Duodenal mucosa (tissue), 2 donors: ENCODE measurements around the gene LIPT2.
"Not testable (repeated sequence)": the region's sequence is repeated elsewhere in the genome, so short reads cannot be mapped to it uniquely, and the experiment has no call there.

Experiments
- H3K27ac ChIP-seq: one replicate; pipeline ENCODE4 v1.7.0; 2013; ENCODE audit warnings: low read depth, low read length
- H3K27me3 ChIP-seq, 2 donors: one replicate each; pipeline ENCODE4 v1.7.0; 2013; ENCODE audit warnings: low read length in 2 of 2, control low read depth in 1 of 2; ENCODE audit not compliant: insufficient read depth in 2 of 2, control insufficient read depth in 1 of 2
- H3K36me3 ChIP-seq, 2 donors: one replicate each; pipeline ENCODE4 v1.7.0; 2013; ENCODE audit warnings: low read length in 2 of 2, control low read depth in 1 of 2; ENCODE audit not compliant: insufficient read depth in 2 of 2, control insufficient read depth in 1 of 2
- H3K4me1 ChIP-seq, 2 donors: one replicate each; pipeline ENCODE4 v1.7.0; 2013; ENCODE audit warnings: low read length in 2 of 2, control low read depth in 1 of 2; ENCODE audit not compliant: insufficient read depth in 2 of 2, control insufficient read depth in 1 of 2
- H3K4me3 ChIP-seq, 2 donors: one replicate each; pipeline ENCODE4 v1.7.0; 2013; ENCODE audit warnings: low read length in 2 of 2, low read depth in 1 of 2
- H3K9ac ChIP-seq, 2 donors: one replicate each; pipeline ENCODE4 v1.7.0; 2013; ENCODE audit warnings: low read length in 2 of 2, low read depth in 1 of 2
- H3K9me3 ChIP-seq, 2 donors: one replicate each; pipeline ENCODE4 v1.7.0; 2013; ENCODE audit warnings: low read length in 2 of 2, control low read depth in 1 of 2; ENCODE audit not compliant: control insufficient read depth in 1 of 2

Gene LIPT2

DNA sequence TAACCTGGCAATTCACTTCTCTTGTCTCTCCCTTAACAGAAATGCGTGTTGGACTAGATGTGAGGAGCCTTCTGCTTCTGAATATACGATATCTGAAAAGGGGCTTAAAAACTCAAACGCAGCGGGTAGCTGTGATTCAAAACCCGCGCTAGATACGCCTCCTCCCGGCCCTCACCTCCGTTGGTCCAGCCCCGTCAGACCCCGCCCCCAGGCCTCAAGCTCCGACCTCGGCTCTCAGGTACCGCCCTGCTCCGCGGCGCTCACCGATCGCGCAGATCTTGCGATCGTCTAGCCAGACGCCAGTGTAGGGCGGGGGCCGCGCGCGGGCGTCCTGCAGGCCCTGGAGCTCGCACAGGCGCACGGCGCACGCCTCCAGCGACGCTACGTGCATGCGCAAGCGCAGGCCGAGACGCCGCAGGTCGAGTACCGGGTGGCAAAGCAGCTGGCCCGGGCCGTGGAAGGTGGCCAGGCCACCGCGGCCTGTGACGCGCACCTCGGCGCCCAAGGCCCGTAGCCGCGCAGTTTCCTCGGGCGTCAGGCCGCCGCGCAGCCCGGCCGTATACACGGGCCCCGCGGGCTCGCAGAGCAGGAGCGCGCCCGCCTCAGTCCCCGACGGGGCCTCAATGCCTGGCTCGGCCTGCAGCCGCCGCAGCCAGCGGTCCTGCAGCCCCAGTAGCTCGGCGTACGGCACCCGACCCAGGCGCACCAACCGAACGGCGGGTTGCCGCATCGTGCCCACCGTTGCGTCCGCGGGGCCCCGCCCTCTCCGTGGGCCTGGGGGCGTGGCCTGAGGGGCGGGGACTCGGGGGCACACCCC, at the start of gene LIPT2:
Gene LIPT2, minus strand, starts transcription at position 751 of the 817 bp plus-strand sequence. Its CDS starts 21 bp downstream, at position 730.
- H3K4me3 ChIP-seq: peak within 1 kb of the TSS; percentile 79 to 86
- peaks cover 0 to 3% of the 10 kb centered on the region in 2 donors for H3K36me3 ChIP-seq
- peaks cover 5 to 13% of the 10 kb centered on the region in 2 donors for H3K4me1 ChIP-seq
- no peaks in the 10 kb centered on the region for H3K9me3 ChIP-seq
- H3K9ac ChIP-seq: peak within 1 kb of the TSS; percentile 67 to 95
- no peaks in the 10 kb centered on the region for H3K27me3 ChIP-seq
- H3K27ac ChIP-seq: peak within 1 kb of the TSS; percentile 97

DNA sequence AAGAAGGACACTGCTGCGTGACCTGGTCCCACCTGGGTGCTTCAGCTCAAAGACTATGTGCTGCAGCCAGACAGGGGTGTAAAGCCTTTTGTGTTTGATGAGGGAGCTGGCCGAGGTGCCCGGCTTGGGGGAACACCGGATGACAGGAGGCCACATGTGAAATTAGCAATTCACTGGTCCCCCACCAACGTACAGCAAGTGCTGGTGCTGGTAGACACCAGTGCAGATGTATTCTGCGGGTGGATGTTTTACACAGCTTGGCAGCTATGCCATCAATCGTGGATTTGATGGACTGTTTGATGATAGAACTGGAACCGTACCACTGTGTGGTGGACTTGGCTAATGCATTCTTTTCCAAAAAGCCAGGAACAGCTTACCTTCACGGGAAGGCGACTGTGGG, 47.9 kb upstream of the LIPT2 start:
- Histone ChIP-seq H3K9me3 (peaks cover 9 to 13% of the 10 kb centered on the region in 2 donors), H3K36me3 (no peaks in the 10 kb centered on the region), H3K4me1 (peaks cover 4 to 6% of the 10 kb centered on the region in 2 donors), H3K27me3 (no peaks in the 10 kb centered on the region), H3K9ac (no peak overlapping the region), H3K27ac (no peak overlapping the region), H3K4me3 (no peak overlapping the region)

- Histone ChIP-seq H3K4me3 (no peak overlapping the region), H3K9me3 (peaks cover 9 to 12% of the 10 kb centered on the region in 2 donors), H3K27me3 (no peaks in the 10 kb centered on the region), H3K4me1 (peaks cover 6 to 8% of the 10 kb centered on the region in 2 donors), H3K9ac (no peak overlapping the region), H3K27ac (no peak overlapping the region), H3K36me3 (no peaks in the 10 kb centered on the region)
These were observed 46.7 kb upstream of the LIPT2 start for GRCh38 chr11:74540270-74540669.

- Histone ChIP-seq H3K9ac (no peak overlapping the region), H3K4me1 (peaks cover 14 to 17% of the 10 kb centered on the region in 2 donors), H3K9me3 (peaks cover under 1 to 2% of the 10 kb centered on the region in 2 donors), H3K27ac (no peak overlapping the region), H3K27me3 (no peaks in the 10 kb centered on the region), H3K4me3 (no peak overlapping the region), H3K36me3 (no peaks in the 10 kb centered on the region)
These were observed 45.2 kb upstream of the LIPT2 start for GRCh38 chr11:74538680-74539079.

- Histone ChIP-seq H3K4me3 (no peak overlapping the region), H3K27ac (no peak overlapping the region), H3K36me3 (no peaks in the 10 kb centered on the region), H3K27me3 (no peaks in the 10 kb centered on the region), H3K4me1 (peaks cover 29 to 31% of the 10 kb centered on the region in 2 donors), H3K9me3 (no peaks in the 10 kb centered on the region), H3K9ac (no peak overlapping the region)
These were observed 42.0 kb upstream of the LIPT2 start for GRCh38 chr11:74535371-74536160.

- not testable (repeated sequence) for H3K4me3 ChIP-seq, H3K9me3 ChIP-seq, H3K36me3 ChIP-seq, H3K9ac ChIP-seq, H3K27me3 ChIP-seq, H3K27ac ChIP-seq
- peaks cover 29 to 31% of the 10 kb centered on the region in 2 donors for H3K4me1 ChIP-seq
These were observed 41.4 kb upstream of the LIPT2 start for GRCh38 chr11:74534946-74535275.

- no peak overlapping the region for H3K27ac ChIP-seq
- H3K4me1 ChIP-seq: peaks cover 29 to 31% of the 10 kb centered on the region in 2 donors
- no peaks in the 10 kb centered on the region for H3K27me3 ChIP-seq
- no peaks in the 10 kb centered on the region for H3K36me3 ChIP-seq
- no peak overlapping the region for H3K9ac ChIP-seq
- H3K4me3 ChIP-seq: no peak overlapping the region
- no peaks in the 10 kb centered on the region for H3K9me3 ChIP-seq
These were observed 40.9 kb upstream of the LIPT2 start for GRCh38 chr11:74534216-74534945.

DNA sequence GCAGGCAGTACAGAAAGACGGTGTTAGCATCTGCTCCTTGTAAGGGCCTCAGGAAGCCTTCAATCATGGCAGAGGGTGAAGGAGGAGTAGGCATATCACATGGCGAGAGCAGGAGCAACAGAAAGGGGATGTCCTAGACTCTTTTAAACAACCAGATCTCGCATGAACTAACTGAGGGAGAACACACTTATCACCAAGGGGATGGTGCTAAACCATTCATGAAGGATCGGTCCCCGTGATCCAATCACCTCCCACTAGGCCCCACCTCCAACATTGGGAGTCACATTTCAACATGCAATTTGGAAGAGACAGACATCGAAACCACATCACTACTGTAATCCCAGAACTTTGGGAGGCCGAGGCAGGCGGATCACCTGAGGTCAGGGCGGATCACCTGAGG, 39.9 kb upstream of the LIPT2 start:
- H3K9ac ChIP-seq: no peak overlapping the region
- H3K4me1 ChIP-seq: peaks cover 29 to 31% of the 10 kb centered on the region in 2 donors
- H3K27ac ChIP-seq: no peak overlapping the region
- no peaks in the 10 kb centered on the region for H3K9me3 ChIP-seq
- no peaks in the 10 kb centered on the region for H3K36me3 ChIP-seq
- H3K27me3 ChIP-seq: no peaks in the 10 kb centered on the region
- no peak overlapping the region for H3K4me3 ChIP-seq

DNA sequence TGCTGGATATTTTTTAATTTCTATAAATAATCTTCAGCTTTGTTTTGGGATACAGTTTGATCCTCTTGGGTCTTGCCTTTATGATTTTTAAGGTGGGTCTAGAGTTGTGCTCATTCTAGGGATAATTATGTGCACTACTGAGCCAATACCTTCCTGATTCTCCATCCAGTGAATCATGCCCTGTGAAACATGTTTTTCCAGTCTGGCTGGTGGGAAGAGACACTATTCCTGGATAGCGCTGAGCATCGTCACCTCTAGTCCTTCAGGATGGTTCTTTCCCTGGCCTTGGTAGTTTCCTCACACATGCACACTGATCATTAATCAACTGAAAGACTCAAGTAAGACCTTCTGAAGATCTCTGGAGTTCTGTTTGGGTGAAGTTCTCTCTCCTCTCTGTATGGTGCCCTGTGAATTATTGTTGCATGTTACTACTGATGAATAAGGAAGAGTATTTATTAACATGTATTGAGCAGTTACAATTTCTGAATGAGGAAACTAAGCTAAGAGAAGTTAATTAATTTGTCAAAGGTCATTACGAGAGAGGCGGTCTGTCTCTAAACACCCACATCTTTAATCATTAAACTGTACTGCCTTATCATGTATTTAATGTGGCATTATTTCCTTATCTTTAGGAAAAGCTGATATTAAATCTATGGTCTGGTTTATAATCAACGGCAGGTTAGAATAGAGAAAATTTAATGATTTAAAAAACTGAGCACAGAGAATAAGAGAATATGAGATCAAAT, 39.1 kb upstream of the LIPT2 start:
- Histone ChIP-seq H3K4me1 (peaks cover 29 to 31% of the 10 kb centered on the region in 2 donors), H3K9ac (no peak overlapping the region), H3K27ac (no peak overlapping the region), H3K36me3 (no peaks in the 10 kb centered on the region), H3K27me3 (no peaks in the 10 kb centered on the region), H3K4me3 (no peak overlapping the region), H3K9me3 (no peaks in the 10 kb centered on the region)
